ENCODE measurements around the gene FUZ.

GRCh38 chr19:49830766-49831165 is 17.7 kb upstream of the FUZ start:
- no peak for TF ChIP-seq CTCF (conservative IDR thresholded peaks at IDR 0.05; ENCODE audit: low read depth, low read length)
- TF ChIP-seq RFX5 (IDR thresholded peaks at IDR 0.05; ENCODE audit: low read depth, low read length) = no peak
- TF ChIP-seq USF2 (IDR thresholded peaks at IDR 0.05; ENCODE audit: low read depth, low read length) = no peak
- TF ChIP-seq MXI1 (IDR thresholded peaks at IDR 0.05; ENCODE audit: borderline replicate concordance, low read depth, low read length) = no peak
- no peak for TF ChIP-seq CHD1 (IDR thresholded peaks at IDR 0.05; ENCODE audit: low read depth, low read length)
- no peak for TF ChIP-seq RAD21 (IDR thresholded peaks at IDR 0.05; ENCODE audit: low read length)

Measured in IMR-90 (cell line).